HG03135 (cell line): Measurements from ENCODE around the gene SPSB1.

Experiments
- ATAC-seq: cut with Tn5 transposase; IDR thresholded peaks from one replicate; pipeline ENCODE4 v1.9.1; 2021; ENCODE audit warnings: mild to moderate bottlenecking, moderate library complexity; ENCODE audit not compliant: unreplicated experiment

SPSB1 gene

GRCh38 chr1:9292361-9293240 lies at the start of gene SPSB1:
Gene SPSB1 (plus strand): TSS chr1:9292894. CDS start chr1:9355892, 62,998 bp downstream.
- peak; percentile 42 for ATAC-seq

- ATAC-seq: no peak
These were observed 49.5 kb upstream of the SPSB1 start for GRCh38 chr1:9243066-9243739.

- no peak for ATAC-seq
These were observed 48.0 kb upstream of the SPSB1 start for GRCh38 chr1:9244501-9245229.

GRCh38 chr1:9245230-9245619 lies 47.5 kb upstream of the SPSB1 start:
- no peak for ATAC-seq

GRCh38 chr1:9245661-9246060 lies 47.0 kb upstream of the SPSB1 start:
- ATAC-seq: no peak

- no peak for ATAC-seq
These were observed 46.5 kb upstream of the SPSB1 start for GRCh38 chr1:9246215-9246614.

- ATAC-seq: no peak
These were observed 45.6 kb upstream of the SPSB1 start for GRCh38 chr1:9246841-9247785.

GRCh38 chr1:9247894-9248293 lies 44.8 kb upstream of the SPSB1 start:
- no peak for ATAC-seq

GRCh38 chr1:9248341-9249262 lies 44.1 kb upstream of the SPSB1 start:
- no peak for ATAC-seq

GRCh38 chr1:9249263-9249533 lies 43.5 kb upstream of the SPSB1 start:
- ATAC-seq: no peak

- no peak for ATAC-seq
These were observed 42.9 kb upstream of the SPSB1 start for GRCh38 chr1:9249534-9250410.

- no peak for ATAC-seq
These were observed 42.0 kb upstream of the SPSB1 start for GRCh38 chr1:9250411-9251381.

GRCh38 chr1:9251501-9251900 lies 41.2 kb upstream of the SPSB1 start:
- no peak for ATAC-seq

GRCh38 chr1:9253004-9253403 lies 39.7 kb upstream of the SPSB1 start:
- ATAC-seq: no peak

GRCh38 chr1:9253453-9254105 lies 39.1 kb upstream of the SPSB1 start:
- no peak for ATAC-seq

- ATAC-seq: no peak
These were observed 36.4 kb upstream of the SPSB1 start for GRCh38 chr1:9256332-9256731.

- ATAC-seq: no peak
These were observed 34.8 kb upstream of the SPSB1 start for GRCh38 chr1:9257851-9258250.
